HG02981 (cell line): Measurements from ENCODE around the gene CACNA1D.

Experiments
- ATAC-seq: cut with Tn5 transposase; IDR thresholded peaks from one replicate; pipeline ENCODE4 v1.9.1; 2021; ENCODE audit warnings: mild to moderate bottlenecking, moderate library complexity; ENCODE audit not compliant: unreplicated experiment

Gene CACNA1D

GRCh38 chr3:53733446-53733845, 239.0 kb downstream of the CACNA1D start:
- ATAC-seq: no peak

- no peak for ATAC-seq
Observed at GRCh38 chr3:53739966-53740365, 245.6 kb downstream of the CACNA1D start.

GRCh38 chr3:53740956-53741355, 246.5 kb downstream of the CACNA1D start:
- ATAC-seq: no peak

GRCh38 chr3:53744351-53744750, 249.9 kb downstream of the CACNA1D start:
- ATAC-seq: no peak

- ATAC-seq: no peak
Observed at GRCh38 chr3:53747559-53747958, 253.1 kb downstream of the CACNA1D start.

- ATAC-seq: peak; percentile 82
Observed at GRCh38 chr3:53748512-53749271, 254.3 kb downstream of the CACNA1D start.

GRCh38 chr3:53749448-53749847, 255.0 kb downstream of the CACNA1D start:
- ATAC-seq: no peak

- no peak for ATAC-seq
Observed at GRCh38 chr3:53750253-53751210, 256.1 kb downstream of the CACNA1D start.

GRCh38 chr3:53753518-53754183, 259.2 kb downstream of the CACNA1D start:
- peak; percentile 32 for ATAC-seq

- ATAC-seq: no peak
Observed at GRCh38 chr3:53754325-53754724, 259.9 kb downstream of the CACNA1D start.

GRCh38 chr3:53758846-53759245, 264.4 kb downstream of the CACNA1D start:
- no peak for ATAC-seq

- ATAC-seq: no peak
Observed at GRCh38 chr3:53763353-53763752, 268.9 kb downstream of the CACNA1D start.

- no peak for ATAC-seq
Observed at GRCh38 chr3:53764026-53764775, 269.8 kb downstream of the CACNA1D start.

GRCh38 chr3:53765753-53766152, 271.3 kb downstream of the CACNA1D start:
- ATAC-seq: no peak

- no peak for ATAC-seq
Observed at GRCh38 chr3:53766706-53767105, 272.3 kb downstream of the CACNA1D start.

GRCh38 chr3:53768478-53769459, 274.4 kb downstream of the CACNA1D start:
- no peak for ATAC-seq

GRCh38 chr3:53772562-53772961, 278.2 kb downstream of the CACNA1D start:
- no peak for ATAC-seq

- no peak for ATAC-seq
Observed at GRCh38 chr3:53773021-53773436, 278.6 kb downstream of the CACNA1D start.

GRCh38 chr3:53773611-53774368, 279.4 kb downstream of the CACNA1D start:
- peak; percentile 83 for ATAC-seq
